Panc1 (cell line): ENCODE measurements around the gene NIT1. TPM values are rescaled to one million over a fixed set of nuclear protein-coding genes. Genes with fewer than 3 reads are reported as not detected.
A peak's percentile ranks its signal among the peaks of the same experiment; 100 is the strongest.

Source experiments
- ATAC-seq: fragments of 200-7000 bp; cut with Tn5 transposase; 2 replicates; pipeline ENCODE4 v1.9.1; 2020; ENCODE audit warnings: mild to moderate bottlenecking, moderate library complexity
- BruUV-seq: library from RNA; stranded (reverse); fragments of 400-500 nt; replicated peaks from 2 replicates; lab custom pipeline; 2021; lab: Mats Ljungman, UMichigan
- CTCF ChIA-PET: fragments of 300-600 bp; sonication (Branson Sonifier 250); formaldehyde crosslinking; loops from one replicate; lab custom pipeline; 2022; ENCODE audit warnings: antibody characterized with exemption; lab: Charles Lee
- POLR2A ChIA-PET: fragments of 300-600 bp; sonication (Branson Sonifier 250); formaldehyde crosslinking; loops from one replicate; lab custom pipeline; 2022; ENCODE audit warnings: antibody characterized with exemption; lab: Charles Lee
- DNase-seq: peaks from one replicate; pipeline ENCODE4 v3.0.0-alpha.2; 2010; ENCODE audit warnings: low read depth, low spot score
- H3K27ac ChIP-seq: 2 replicates; pipeline ENCODE4 v1.5.1; 2011; ENCODE audit warnings: mild to moderate bottlenecking, low read length, inconsistent platforms
- H3K27me3 ChIP-seq: fragments of 200-500 bp; sonication (Bioruptor generic); 2 replicates; pipeline ENCODE4 v1.6.0; 2014; ENCODE audit warnings: low read length, inconsistent platforms; ENCODE audit not compliant: control insufficient read depth, insufficient read depth
- H3K36me3 ChIP-seq: fragments of 200-500 bp; sonication (Bioruptor generic); 2 replicates; pipeline ENCODE4 v1.5.1; 2014; ENCODE audit warnings: inconsistent platforms, mild to moderate bottlenecking, low read length, moderate library complexity; ENCODE audit not compliant: control insufficient read depth, insufficient read depth
- H3K4me1 ChIP-seq: 2 replicates; pipeline ENCODE4 v1.5.1; 2011; ENCODE audit warnings: inconsistent platforms, mild to moderate bottlenecking, low read length, moderate library complexity; ENCODE audit not compliant: control insufficient read depth, insufficient read depth
- H3K4me3 ChIP-seq, 2 experiments: 2 replicates each; pipeline ENCODE4 v1.5.1; 2011 to 2012; ENCODE audit warnings: low read depth in 2 of 2, low read length in 2 of 2, mild to moderate bottlenecking in 2 of 2, inconsistent platforms in 1 of 2, moderate library complexity in 1 of 2
- H3K9me3 ChIP-seq: fragments of 200-500 bp; sonication (Bioruptor generic); 2 replicates; pipeline ENCODE4 v1.5.1; 2014; ENCODE audit warnings: low read depth, mild to moderate bottlenecking, inconsistent platforms, low read length, moderate library complexity; ENCODE audit not compliant: control insufficient read depth, insufficient read depth
- POLR2AphosphoS5 ChIP-seq: IDR thresholded peaks from 2 replicates; pipeline ENCODE4 v1.6.1; 2012; ENCODE audit warnings: mild to moderate bottlenecking, low read depth, low read length, moderate library complexity
- SIN3A ChIP-seq: IDR thresholded peaks from 2 replicates; pipeline ENCODE4 v1.6.1; 2012; ENCODE audit warnings: low read depth, mild to moderate bottlenecking, low read length, moderate library complexity, borderline replicate concordance; ENCODE audit not compliant: insufficient read depth
- TCF7L2 ChIP-seq: IDR thresholded peaks from 2 replicates; pipeline ENCODE4 v1.6.1; 2011; ENCODE audit warnings: mild to moderate bottlenecking, low read depth, low read length, inconsistent platforms
- in situ Hi-C: cut with HindIII; loops from 2 replicates; pipeline ENCODE4 v1.10.0; 2016; ENCODE audit warnings: low sequenced_read_pairs, low pct_unique_long_range_greater_than_20kb
- intact Hi-C: fragments of 100-400 bp; cut with micrococcal nuclease; formaldehyde crosslinking; loops from one replicate; pipeline ENCODE4 v1.10.0; 2022; ENCODE audit not compliant: unreplicated experiment
- total RNA-seq: library from RNA; stranded (reverse); gene quantifications from one replicate; pipeline ENCODE4 v1.2.1, GENCODE V29; 2021; ENCODE audit not compliant: unreplicated experiment
- TF ChIP-seq, protein P1 (sequence below): fragments of 450-650 bp; IDR thresholded peaks from 2 replicates; pipeline ENCODE4 v1.5.1; 2017; ENCODE audit warnings: mild to moderate bottlenecking
- TF ChIP-seq, protein P2 (sequence below), 2 experiments: IDR thresholded peaks; 2 replicates each; pipeline ENCODE4 v1.6.1; 2011 to 2012; ENCODE audit warnings: low read depth in 2 of 2, control low read depth in 1 of 2, low read length in 1 of 2, mild to moderate bottlenecking in 1 of 2, moderate library complexity in 1 of 2; ENCODE audit not compliant: insufficient read depth in 1 of 2

NIT1 gene
- total RNA-seq, 1 experiment from 2014 or later: 31.3 TPM

DNA sequence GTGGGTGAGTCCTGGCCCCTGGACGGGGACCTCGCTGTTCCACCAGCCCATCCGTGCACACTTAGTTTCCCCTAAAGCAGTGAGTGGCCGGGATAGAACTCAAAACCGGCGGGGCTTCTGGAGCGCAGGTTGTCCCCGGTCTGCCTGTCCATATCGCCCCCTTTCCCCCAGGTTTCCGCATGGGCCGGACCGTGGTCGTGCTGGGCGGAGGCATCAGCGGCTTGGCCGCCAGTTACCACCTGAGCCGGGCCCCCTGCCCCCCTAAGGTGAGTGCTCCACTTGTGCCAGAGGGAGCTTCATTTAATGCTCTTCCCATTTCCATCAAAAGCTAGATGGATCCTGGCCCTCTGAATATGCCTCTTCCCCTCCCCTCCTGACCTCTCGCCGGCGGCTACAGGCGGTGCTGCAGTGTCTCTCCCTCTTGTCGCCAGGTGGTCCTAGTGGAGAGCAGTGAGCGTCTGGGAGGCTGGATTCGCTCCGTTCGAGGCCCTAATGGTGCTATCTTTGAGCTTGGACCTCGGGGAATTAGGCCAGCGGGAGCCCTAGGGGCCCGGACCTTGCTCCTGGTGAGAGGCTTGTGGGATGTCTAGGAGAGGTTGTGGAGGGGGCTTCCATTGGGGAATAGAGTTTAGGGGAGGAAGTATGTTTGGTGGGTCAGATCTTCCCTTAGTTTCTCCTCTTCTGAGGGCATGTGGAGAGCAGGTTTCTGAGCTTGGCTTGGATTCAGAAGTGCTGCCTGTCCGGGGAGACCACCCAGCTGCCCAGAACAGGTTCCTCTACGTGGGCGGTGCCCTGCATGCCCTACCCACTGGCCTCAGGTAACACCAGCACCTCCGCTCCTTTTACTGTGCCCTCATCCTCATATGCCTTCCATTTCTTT lies 49.0 kb downstream of the NIT1 start:
- H3K4me3 ChIP-seq: peak overlapping the region; percentile 83 to 88
- no TSS peak for BruUV-seq
- peaks cover 8% of the 10 kb centered on the region for H3K36me3 ChIP-seq
- peaks cover 16% of the 10 kb centered on the region for H3K4me1 ChIP-seq
- intact Hi-C loops (no loop called here), in situ Hi-C loops (no loop called here)
- TF ChIP-seq, protein P1, sequence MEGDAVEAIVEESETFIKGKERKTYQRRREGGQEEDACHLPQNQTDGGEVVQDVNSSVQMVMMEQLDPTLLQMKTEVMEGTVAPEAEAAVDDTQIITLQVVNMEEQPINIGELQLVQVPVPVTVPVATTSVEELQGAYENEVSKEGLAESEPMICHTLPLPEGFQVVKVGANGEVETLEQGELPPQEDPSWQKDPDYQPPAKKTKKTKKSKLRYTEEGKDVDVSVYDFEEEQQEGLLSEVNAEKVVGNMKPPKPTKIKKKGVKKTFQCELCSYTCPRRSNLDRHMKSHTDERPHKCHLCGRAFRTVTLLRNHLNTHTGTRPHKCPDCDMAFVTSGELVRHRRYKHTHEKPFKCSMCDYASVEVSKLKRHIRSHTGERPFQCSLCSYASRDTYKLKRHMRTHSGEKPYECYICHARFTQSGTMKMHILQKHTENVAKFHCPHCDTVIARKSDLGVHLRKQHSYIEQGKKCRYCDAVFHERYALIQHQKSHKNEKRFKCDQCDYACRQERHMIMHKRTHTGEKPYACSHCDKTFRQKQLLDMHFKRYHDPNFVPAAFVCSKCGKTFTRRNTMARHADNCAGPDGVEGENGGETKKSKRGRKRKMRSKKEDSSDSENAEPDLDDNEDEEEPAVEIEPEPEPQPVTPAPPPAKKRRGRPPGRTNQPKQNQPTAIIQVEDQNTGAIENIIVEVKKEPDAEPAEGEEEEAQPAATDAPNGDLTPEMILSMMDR: no peak
- TF ChIP-seq, protein P2, sequence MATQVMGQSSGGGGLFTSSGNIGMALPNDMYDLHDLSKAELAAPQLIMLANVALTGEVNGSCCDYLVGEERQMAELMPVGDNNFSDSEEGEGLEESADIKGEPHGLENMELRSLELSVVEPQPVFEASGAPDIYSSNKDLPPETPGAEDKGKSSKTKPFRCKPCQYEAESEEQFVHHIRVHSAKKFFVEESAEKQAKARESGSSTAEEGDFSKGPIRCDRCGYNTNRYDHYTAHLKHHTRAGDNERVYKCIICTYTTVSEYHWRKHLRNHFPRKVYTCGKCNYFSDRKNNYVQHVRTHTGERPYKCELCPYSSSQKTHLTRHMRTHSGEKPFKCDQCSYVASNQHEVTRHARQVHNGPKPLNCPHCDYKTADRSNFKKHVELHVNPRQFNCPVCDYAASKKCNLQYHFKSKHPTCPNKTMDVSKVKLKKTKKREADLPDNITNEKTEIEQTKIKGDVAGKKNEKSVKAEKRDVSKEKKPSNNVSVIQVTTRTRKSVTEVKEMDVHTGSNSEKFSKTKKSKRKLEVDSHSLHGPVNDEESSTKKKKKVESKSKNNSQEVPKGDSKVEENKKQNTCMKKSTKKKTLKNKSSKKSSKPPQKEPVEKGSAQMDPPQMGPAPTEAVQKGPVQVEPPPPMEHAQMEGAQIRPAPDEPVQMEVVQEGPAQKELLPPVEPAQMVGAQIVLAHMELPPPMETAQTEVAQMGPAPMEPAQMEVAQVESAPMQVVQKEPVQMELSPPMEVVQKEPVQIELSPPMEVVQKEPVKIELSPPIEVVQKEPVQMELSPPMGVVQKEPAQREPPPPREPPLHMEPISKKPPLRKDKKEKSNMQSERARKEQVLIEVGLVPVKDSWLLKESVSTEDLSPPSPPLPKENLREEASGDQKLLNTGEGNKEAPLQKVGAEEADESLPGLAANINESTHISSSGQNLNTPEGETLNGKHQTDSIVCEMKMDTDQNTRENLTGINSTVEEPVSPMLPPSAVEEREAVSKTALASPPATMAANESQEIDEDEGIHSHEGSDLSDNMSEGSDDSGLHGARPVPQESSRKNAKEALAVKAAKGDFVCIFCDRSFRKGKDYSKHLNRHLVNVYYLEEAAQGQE (IDR thresholded peaks at IDR 0.05; ENCODE audit: insufficient read depth in 1 of 2, low read depth in 2 of 2, low read length in 1 of 2): no peak
- TF ChIP-seq SIN3A (no peak), TCF7L2 (no peak), POLR2AphosphoS5 (no peak)
- CTCF ChIA-PET: interaction anchor here (0.7 kb wide), 1 partner anchor 152 kb away, joined by 11 read pairs; no protein-coding TSS in a partner anchor
- no peaks in the 10 kb centered on the region for H3K9me3 ChIP-seq
- H3K27ac ChIP-seq: peak overlapping the region; percentile 89
- POLR2A ChIA-PET: interaction anchor here (0.6 to 1.4 kb wide), 2 partner anchors 13 to 146 kb away, joined by 3 to 5 read pairs; partner anchors contain the start of genes F11R and UFC1
- ATAC-seq (no peak; the same call in 1 of the 2 replicates), DNase-seq (no peak)
- H3K27me3 ChIP-seq: no peaks in the 10 kb centered on the region

DNA sequence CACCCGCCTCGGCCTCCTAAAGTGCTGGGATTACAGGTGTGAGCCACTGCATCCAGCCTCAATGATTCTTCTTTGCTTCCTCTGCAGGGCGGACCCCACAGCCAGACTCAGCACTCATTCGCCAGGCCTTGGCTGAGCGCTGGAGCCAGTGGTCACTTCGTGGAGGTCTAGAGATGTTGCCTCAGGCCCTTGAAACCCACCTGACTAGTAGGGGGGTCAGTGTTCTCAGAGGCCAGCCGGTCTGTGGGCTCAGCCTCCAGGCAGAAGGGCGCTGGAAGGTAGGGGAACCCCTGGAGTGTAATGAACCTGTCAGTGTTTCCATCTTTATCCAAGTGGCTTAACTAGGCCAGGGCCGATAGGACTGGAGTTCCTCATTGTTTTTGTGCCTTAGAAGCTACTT lies 51.0 kb downstream of the NIT1 start:
- peaks cover 17% of the 10 kb centered on the region for H3K36me3 ChIP-seq
- no peaks in the 10 kb centered on the region for H3K27me3 ChIP-seq
- in situ Hi-C loops: no loop called here
- H3K4me1 ChIP-seq: peaks cover 16% of the 10 kb centered on the region
- no peak overlapping the region for H3K27ac ChIP-seq
- intact Hi-C loops: no loop called here
- TF ChIP-seq TCF7L2 (no peak), POLR2AphosphoS5 (no peak)
- TF ChIP-seq, protein P1: no peak
- TF ChIP-seq, protein P2 (IDR thresholded peaks at IDR 0.05; ENCODE audit: insufficient read depth in 1 of 2, low read depth in 2 of 2, low read length in 1 of 2): no peak
- DNase-seq: no peak
- H3K9me3 ChIP-seq: no peaks in the 10 kb centered on the region
- CTCF ChIA-PET: no interaction called here
- BruUV-seq: no TSS peak
- no peak for ATAC-seq
- POLR2A ChIA-PET: interaction anchor here (0.6 kb wide), 1 partner anchor 725 kb away, joined by 22 read pairs; no protein-coding TSS in a partner anchor
- no peak overlapping the region for H3K4me3 ChIP-seq
